HG02938 (cell line): ENCODE measurements around the gene BOD1.

Experiments
- ATAC-seq: cut with Tn5 transposase; IDR thresholded peaks from one replicate; pipeline ENCODE4 v1.9.1; 2021; ENCODE audit warnings: mild to moderate bottlenecking, moderate library complexity; ENCODE audit not compliant: unreplicated experiment

BOD1 gene

GRCh38 chr5:173581408-173582215, 34.8 kb downstream of the BOD1 start:
- ATAC-seq = no peak

GRCh38 chr5:173578947-173579615, 37.4 kb downstream of the BOD1 start:
- ATAC-seq = no peak

- ATAC-seq = no peak
Measured at GRCh38 chr5:173577817-173578216, 38.6 kb downstream of the BOD1 start.

DNA sequence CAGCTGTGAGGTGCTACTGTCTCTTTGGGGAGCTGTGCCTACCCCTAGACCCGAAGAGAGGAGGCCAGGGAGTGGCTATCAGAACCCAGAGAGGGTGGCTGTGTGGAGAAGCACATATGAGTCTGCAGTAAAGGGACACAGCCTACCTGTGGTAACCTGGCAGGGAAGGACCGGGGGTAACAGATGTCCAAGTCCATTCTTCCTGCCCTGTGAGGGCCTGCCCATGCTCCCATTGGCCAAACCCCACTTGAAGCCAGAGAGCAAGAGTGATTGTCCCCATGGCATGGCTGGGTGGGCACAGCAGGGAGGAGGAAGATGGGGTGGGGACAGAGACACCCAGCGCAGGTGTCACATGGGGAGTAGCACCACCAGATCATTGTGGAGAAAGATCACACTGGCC, 39.3 kb downstream of the BOD1 start:
- no peak for ATAC-seq

DNA sequence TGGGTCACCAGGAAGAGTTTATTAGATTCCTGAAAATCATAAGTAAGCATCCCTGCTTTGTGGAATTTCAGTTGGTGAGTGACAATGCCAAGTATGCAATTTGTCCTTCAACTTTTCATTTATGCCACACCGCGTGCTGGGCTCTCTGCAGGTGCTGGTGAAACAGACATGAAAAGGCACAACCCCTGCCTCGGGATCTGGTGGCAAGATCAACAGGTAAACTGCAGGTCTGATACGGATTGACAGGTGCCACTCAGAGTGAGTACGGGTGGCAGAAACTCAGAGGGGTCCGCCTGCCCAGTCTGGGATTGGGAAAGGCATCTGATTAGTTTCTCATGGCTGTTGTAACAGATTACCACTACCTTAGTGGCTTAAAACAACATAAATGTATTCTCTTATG, 40.5 kb downstream of the BOD1 start:
- no peak for ATAC-seq

- ATAC-seq = no peak
Measured at GRCh38 chr5:173574983-173575382, 41.5 kb downstream of the BOD1 start.

GRCh38 chr5:173573126-173573960, 43.1 kb downstream of the BOD1 start:
- no peak for ATAC-seq

GRCh38 chr5:173572431-173573125, 43.9 kb downstream of the BOD1 start:
- ATAC-seq = no peak

DNA sequence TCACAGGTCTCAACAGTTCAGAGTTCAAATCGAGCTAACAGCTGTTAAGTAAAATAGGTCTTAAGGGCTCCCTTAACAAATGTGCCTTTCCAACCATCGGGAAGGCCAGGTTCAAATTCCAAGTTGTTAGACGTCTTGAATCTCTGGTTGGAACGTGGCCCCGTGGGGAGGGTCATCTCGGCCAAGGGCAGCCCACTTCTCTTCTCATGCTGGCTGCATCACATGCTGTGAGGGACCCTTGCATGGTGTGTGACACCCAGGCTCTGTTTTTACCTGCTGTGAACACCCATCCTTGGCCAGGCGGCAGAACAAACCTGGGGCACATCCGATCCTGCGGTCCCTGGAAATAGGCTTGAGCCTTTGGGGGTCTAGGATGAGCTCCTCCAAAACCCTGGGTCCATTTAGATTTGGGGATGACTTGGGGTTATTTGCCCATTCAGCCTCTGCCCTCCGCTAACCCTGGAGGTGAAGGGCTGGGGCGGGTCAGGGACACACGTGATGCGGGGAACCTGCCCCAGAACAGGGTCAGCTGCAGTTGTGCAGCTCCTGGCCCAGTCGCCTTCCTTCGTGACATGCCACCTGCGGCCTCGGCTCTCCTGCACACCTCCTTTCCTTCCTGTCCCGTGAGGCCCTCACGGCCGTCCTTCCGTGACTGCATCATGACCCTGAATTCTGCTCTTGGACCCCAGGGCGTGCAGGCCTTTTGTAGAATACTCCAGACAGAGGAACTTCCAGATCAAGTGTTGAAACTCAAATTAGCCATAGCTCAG, 45.9 kb downstream of the BOD1 start:
- ATAC-seq = no peak

DNA sequence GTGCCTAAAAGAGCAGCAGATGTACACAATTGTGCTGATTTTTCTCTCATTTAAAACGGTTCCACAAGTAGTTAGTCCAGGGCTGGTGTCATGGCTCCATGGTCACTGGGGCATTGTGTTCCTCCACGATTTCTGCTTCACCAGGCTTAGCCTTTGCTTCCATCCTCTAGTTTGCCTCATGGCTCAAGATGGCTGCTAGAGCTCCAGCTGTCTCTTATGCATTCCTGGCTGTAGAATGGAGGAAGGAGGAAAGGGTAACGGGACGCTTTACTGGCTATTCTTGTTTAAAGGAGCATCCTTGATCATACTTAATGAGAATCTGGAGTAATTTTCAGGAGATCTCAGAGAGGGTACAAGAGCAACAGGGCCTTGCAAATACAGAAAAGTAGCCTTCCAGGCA, 47.7 kb downstream of the BOD1 start:
- ATAC-seq = no peak

DNA sequence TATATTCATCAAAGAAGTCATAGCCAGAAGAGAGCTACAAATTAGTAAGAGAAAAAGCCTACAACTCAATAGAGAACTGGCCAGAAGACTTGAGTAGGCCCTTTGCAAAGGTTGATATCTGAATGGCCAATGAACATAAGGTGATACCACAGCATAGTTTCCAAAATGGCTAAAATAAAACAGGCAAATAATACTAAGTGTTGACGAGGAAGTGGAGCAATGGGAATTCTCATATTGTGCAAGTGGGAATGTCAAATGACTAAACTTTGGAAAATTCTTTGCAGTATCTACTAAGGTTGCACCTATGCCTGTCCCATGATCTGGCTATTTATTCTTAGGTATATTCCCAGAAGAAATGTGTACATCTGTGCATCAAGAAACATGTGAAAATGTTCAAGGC, 48.3 kb downstream of the BOD1 start:
- ATAC-seq = no peak

GRCh38 chr5:173567548-173567947, 48.9 kb downstream of the BOD1 start:
- no peak for ATAC-seq

GRCh38 chr5:173565491-173566072, 50.9 kb downstream of the BOD1 start:
- ATAC-seq = no peak

DNA sequence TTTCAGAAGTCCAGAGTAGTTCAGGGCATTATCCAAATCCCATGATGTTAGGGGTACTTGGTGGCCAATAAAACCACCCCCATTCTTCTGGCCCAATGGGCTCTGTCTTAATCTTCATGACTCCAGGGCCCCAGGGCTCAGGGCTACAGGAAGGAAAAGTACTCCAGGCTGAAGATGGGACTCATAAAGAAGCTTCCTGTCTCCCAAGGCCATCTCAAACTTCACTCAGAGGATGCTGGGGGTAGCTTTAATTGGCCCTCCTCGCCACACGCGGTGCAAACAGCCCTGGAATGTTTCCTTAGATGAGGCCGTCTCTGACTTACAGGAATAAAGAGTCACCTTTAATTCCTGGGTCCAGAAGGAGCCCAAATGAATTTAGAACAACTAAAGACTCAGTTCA, 52.3 kb downstream of the BOD1 start:
- ATAC-seq = no peak

- no peak for ATAC-seq
Measured at GRCh38 chr5:173563246-173563645, 53.2 kb downstream of the BOD1 start.

DNA sequence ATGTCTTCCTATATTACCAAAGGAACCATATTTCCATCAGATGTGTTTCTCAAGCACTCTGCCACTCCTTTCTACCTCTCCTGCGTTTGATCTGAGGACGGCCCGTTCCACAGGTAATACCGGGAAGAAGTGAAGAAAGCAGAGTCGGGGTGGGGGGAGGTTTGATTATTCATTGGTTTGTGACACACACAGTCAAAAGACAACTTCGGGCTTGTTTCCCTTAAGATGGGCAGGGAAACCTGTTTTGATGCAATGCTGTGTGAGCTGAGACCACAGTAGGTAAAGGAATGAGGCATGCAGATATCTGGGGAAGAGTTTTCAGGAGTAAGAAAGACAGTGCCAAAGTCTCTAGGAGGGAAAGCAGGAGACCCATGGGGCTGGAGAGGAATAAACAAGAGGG, 54.0 kb downstream of the BOD1 start:
- ATAC-seq = no peak
